ENCODE results near the gene MISP3. TPM values are rescaled to one million over a fixed set of nuclear protein-coding genes. Genes with fewer than 3 reads are reported as not detected.

Gene MISP3
- total and polyA plus RNA-seq, 9 of the 15 experiments (the other 6 are each of a cell fraction or from before 2014, with no cell fraction given) = 0.25 to 5.6 (median 1.6) TPM

DNA sequence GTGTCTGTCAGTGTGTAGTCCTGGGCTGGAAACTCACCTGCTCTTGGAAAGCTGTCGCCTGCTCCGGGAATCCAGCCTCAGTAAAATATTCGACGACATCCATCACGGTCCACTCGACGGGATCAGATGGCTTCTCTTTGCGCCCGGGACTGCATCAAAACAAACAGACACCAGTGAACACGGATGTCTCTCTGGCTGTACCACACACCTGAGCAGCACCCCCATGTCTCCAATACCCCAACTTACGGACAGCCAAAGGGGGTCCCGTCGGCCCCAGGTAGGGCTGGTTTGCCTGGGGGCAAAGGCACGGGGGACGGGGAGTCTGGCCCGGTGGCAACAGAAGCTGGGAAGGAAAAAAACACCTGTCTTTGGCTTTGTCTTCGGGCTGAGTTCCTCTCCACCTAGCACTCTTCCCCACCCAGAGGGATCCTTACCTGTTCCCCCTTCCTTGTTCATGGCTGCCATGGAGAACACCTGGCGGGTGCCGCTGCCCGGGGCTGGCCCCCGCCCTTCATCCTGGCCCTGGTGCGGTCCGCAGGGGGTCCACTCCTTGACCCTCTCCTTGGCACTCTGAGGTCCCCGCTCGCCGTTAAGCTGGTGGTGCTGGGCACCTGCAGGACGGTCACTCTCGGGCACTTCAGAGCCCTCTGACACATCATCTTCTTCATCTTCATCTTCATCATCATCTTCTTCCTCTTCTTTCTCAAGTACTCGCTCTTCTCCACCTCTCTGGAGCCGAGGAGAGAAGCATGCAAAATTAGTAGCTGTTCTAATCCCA, 16.2 kb downstream of the MISP3 start:
- no TSS peak for BruUV-seq (replicated peaks)
- peaks cover 22% of the 10 kb centered on the region; the same call in 2 of the 3 replicates for H3K36me3 ChIP-seq (ENCODE audit: control insufficient read depth, insufficient read depth, low read length)
- peaks cover 11 to 39% of the 10 kb centered on the region in 2 experiments; a peak in 3 of 5 replicates for H3K4me1 ChIP-seq (replicated peaks in 1 of 2; ENCODE audit: control insufficient read depth in 2 of 2, insufficient read depth in 2 of 2, low read length in 2 of 2)
- POLR2A ChIA-PET = no interaction called here
- ATAC-seq (no peak), FAIRE-seq (no peak), DNase-seq (ENCODE audit: extremely low read depth in 1 of 4, low spot score in 3 of 4) (no peak)
- no peak overlapping the region for H3K27ac ChIP-seq (ENCODE audit: extremely low read depth, low read depth, low read length)
- H2AFZ ChIP-seq (ENCODE audit: low read depth, low read length) = no peak overlapping the region
- peak overlapping the region; percentile 39 to 89; a peak in 3 of 4 replicates for H3K9ac ChIP-seq (ENCODE audit: insufficient read depth in 1 of 2, low read depth in 2 of 2, low read length in 2 of 2)
- peaks cover 9% of the 10 kb centered on the region for H3K9me3 ChIP-seq (replicated peaks; ENCODE audit: control insufficient read depth, insufficient read depth, low read depth, low read length)
- intact Hi-C loops (cut with micrococcal nuclease) (no loop called here), in situ Hi-C loops (cut with MboI) (no loop called here)
- 86% methylated on average over 25 of the region's 30 CpGs for WGBS (ENCODE audit: insufficient coverage, low coverage, missing lambda C conversion rate)
- H3K4me2 ChIP-seq (ENCODE audit: insufficient read depth, low read length) = peak overlapping the region; percentile 50
- H3K27me3 ChIP-seq (ENCODE audit: control insufficient read depth in 2 of 2, insufficient read depth in 2 of 2, low read length in 2 of 2) = no peaks in the 10 kb centered on the region
- H3K9me1 ChIP-seq (ENCODE audit: control insufficient read depth, insufficient read depth, low read length) = no peaks in the 10 kb centered on the region
- CTCF ChIA-PET (ENCODE audit: low intra/inter-chr PET ratio) = interaction anchor here (0.5 to 0.6 kb wide), 2 partner anchors 16 to 209 kb away, joined by 3 read pairs; no protein-coding TSS in a partner anchor
- H3K79me2 ChIP-seq (ENCODE audit: control insufficient read depth, insufficient read depth, low read length) = peaks cover 13% of the 10 kb centered on the region
- no peaks in the 10 kb centered on the region for H4K20me1 ChIP-seq (replicated peaks; ENCODE audit: control insufficient read depth, insufficient read depth, low read length)
- TF ChIP-seq NUFIP1 (IDR thresholded peaks at IDR 0.05; ENCODE audit: partially characterized antibody) = no peak
- no peak for TF ChIP-seq ZNF217 (CRISPR knock-in tag; IDR thresholded peaks at IDR 0.05)
- peak; percentile 22; the same call in 1 of the 2 replicates for TF ChIP-seq POLR2G (IDR thresholded peaks at IDR 0.05; ENCODE audit: low read depth, low read length)
- no peak for TF ChIP-seq ZNF77 (CRISPR knock-in tag; IDR thresholded peaks at IDR 0.05)
- no peak for TF ChIP-seq XRCC5 (IDR thresholded peaks at IDR 0.05; ENCODE audit: low read depth, low read length)
- TF ChIP-seq NR2F6 (CRISPR knock-in tag; IDR thresholded peaks at IDR 0.05) = no peak
- no peak for TF ChIP-seq GTF2F1 (IDR thresholded peaks at IDR 0.05; ENCODE audit: low read depth, low read length)
- no peak for TF ChIP-seq WHSC1 (IDR thresholded peaks at IDR 0.05; ENCODE audit: low read length)
- no peak for TF ChIP-seq KDM4B (IDR thresholded peaks at IDR 0.05; ENCODE audit: borderline replicate concordance in 2 of 2, low read depth in 1 of 2)
- TF ChIP-seq RBFOX2 (IDR thresholded peaks at IDR 0.05; ENCODE audit: low read depth, low read length) = peak; percentile 35
- TF ChIP-seq MCM7 (IDR thresholded peaks at IDR 0.05) = no peak
- no peak for TF ChIP-seq ZFP30 (CRISPR knock-in tag; IDR thresholded peaks at IDR 0.05; ENCODE audit: borderline replicate concordance)
- TF ChIP-seq ARID2 (IDR thresholded peaks at IDR 0.05) = no peak
- peak overlapping the region; percentile 63; the same call in 1 of the 2 replicates for H3K4me3 ChIP-seq
